Lung (tissue), 16 donors: ENCODE data around the gene OR2F2. TPM values are rescaled to one million over a fixed set of nuclear protein-coding genes. Genes with fewer than 3 reads are reported as not detected.

Experiments
- ATAC-seq: fragments of 200-7000 bp; cut with Tn5 transposase; one replicate; pipeline ENCODE4 v1.9.1; 2020; ENCODE audit warnings: moderate number of reproducible peaks; ENCODE audit not compliant: insufficient read depth, low FRiP score
- DNase-seq, 3 donors: peaks; one replicate each; pipeline ENCODE4 v3.0.0-alpha.2; 2013 to 2017
- H3K27ac ChIP-seq, 2 donors: one replicate each; pipeline ENCODE4 v1.5.1; 2013; ENCODE audit warnings: mild to moderate bottlenecking in 2 of 2, moderate library complexity in 2 of 2, control low read depth in 1 of 2, inconsistent platforms in 1 of 2, low read depth in 1 of 2, low read length in 1 of 2
- H3K27me3 ChIP-seq, 3 donors: one replicate each; pipeline ENCODE4 v1.5.1; 2013; ENCODE audit warnings: low read length in 2 of 3; ENCODE audit not compliant: control insufficient read depth in 3 of 3, insufficient read depth in 3 of 3
- H3K36me3 ChIP-seq, 4 donors: one replicate each; pipeline ENCODE4 v1.5.1; 2013; ENCODE audit warnings: low read length in 4 of 4, mild to moderate bottlenecking in 1 of 4, moderate library complexity in 1 of 4; ENCODE audit not compliant: control insufficient read depth in 4 of 4, insufficient read depth in 4 of 4
- H3K4me1 ChIP-seq, 5 donors: one replicate each; pipeline ENCODE4 v1.5.1; 2013; ENCODE audit warnings: low read length in 5 of 5, mild to moderate bottlenecking in 2 of 5, moderate library complexity in 1 of 5; ENCODE audit not compliant: control insufficient read depth in 5 of 5, insufficient read depth in 5 of 5
- H3K4me3 ChIP-seq: one replicate; pipeline ENCODE4 v1.5.1; 2013; ENCODE audit warnings: mild to moderate bottlenecking, control low read depth, moderate library complexity
- H3K9ac ChIP-seq, 2 donors: one replicate each; pipeline ENCODE4 v1.5.1; 2013; ENCODE audit warnings: low read length in 2 of 2, control low read depth in 1 of 2; ENCODE audit not compliant: insufficient read depth in 1 of 2
- H3K9me3 ChIP-seq, 4 donors: one replicate each; pipeline ENCODE4 v1.5.1; 2013; ENCODE audit warnings: low read length in 3 of 4, mild to moderate bottlenecking in 1 of 4, moderate library complexity in 1 of 4; ENCODE audit not compliant: control insufficient read depth in 4 of 4, insufficient read depth in 3 of 4
- WGBS, 2 donors: extraction: QIAGEN DNeasy Blood & Tissue Kit; methylation state at CpG; one replicate each; pipeline ENCODE4 v1.1.7; 2013; 5-methylcytosine and 5-hydroxymethylcytosine counted together
- long read RNA-seq, 5 donors: transcript quantifications; one replicate each; lab custom pipeline, GENCODE V29; 2026
- polyA plus RNA-seq, 2 donors: library from polyadenylated mRNA; stranded (reverse); fragments of 200-250 nt; gene quantifications; one replicate each; pipeline ENCODE4 v1.2.1, GENCODE V29; 2013
- total RNA-seq, 2 donors: library from RNA; depleted of rRNA in 1 of 2; stranded (reverse); fragments of >200 nt in 1 of 2; gene quantifications; one replicate each; pipeline ENCODE4 v1.2.1, GENCODE V29; 2014 to 2021
- TF ChIP-seq, protein P1 (sequence below): IDR thresholded peaks from 2 replicates; pipeline ENCODE4 v1.5.1; 2012; ENCODE audit warnings: mild to moderate bottlenecking; ENCODE audit errors: control extremely low read depth, extremely low read depth
- donor health status: control.
- donor health status: control.
- donor health status: Bipolar disorder and iron deficiency.
- donor health status: healthy.
- donor health status: DM: yes; HTN: yes; CAD: no.

OR2F2 gene, protein sequence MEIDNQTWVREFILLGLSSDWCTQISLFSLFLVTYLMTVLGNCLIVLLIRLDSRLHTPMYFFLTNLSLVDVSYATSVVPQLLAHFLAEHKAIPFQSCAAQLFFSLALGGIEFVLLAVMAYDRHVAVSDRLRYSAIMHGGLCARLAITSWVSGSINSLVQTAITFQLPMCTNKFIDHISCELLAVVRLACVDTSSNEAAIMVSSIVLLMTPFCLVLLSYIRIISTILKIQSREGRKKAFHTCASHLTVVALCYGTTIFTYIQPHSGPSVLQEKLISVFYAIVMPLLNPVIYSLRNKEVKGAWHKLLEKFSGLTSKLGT
- total RNA-seq: not detected
- polyA plus RNA-seq: not detected
- long read RNA-seq, donor 1: 0 reads
- long read RNA-seq, donor 2: 0 reads
- long read RNA-seq, donor 3: 0 reads
- long read RNA-seq, donor 4: 0 reads
- long read RNA-seq, donor 5: 0 reads

DNA sequence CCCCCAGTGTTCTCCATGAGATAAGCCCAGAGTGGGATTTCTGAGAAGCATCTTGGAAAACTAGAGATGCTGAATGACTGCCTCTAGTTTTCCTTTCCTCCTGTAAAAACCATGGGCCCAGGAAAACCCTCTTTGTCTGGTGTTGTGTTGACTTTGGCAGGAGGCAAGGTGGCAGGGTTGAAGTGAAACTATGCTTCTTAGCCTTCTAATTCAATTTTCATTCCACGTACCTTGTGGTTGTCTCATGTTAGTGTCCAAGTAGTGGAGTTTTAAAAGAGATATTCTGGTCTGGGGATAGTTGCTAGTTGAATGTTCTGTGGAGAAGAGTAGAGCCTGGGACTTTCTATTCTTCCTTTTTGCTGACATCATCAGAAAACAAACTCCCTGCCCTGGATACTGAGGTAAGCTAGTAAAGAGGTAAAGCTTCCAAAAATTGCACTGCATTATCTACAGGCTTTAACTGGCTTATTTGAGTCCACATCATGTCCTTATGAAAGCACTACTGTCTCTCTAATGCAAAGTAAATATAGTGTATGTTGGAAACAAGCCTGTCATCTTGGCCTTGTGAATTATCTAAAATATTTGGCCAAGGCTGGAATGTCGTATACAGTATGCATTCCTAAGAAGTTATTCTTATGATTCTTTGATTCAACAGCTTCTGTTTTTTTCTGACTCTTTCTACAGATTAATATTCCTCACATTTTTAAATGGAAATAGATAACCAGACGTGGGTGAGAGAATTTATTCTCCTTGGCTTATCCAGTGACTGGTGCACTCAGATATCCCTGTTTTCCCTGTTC is at the start of gene OR2F2:
TSS of gene OR2F2 (plus strand) at position 708 of the 800 bp plus-strand sequence. CDS start at position 708, 0 bp downstream.
- 69 to 83% methylated on average over 3 of the region's 3 CpGs for WGBS, 2 donors

GRCh38 chr7:143885951-143886350 is 49.1 kb upstream of the OR2F2 start:
- DNase-seq (no peak), ATAC-seq (no peak)
- Histone ChIP-seq H3K9me3 (peaks cover 0 to 3% (median 0%) of the 10 kb centered on the region in 4 donors), H3K4me1 (peaks cover 0 to 30% (median 8%) of the 10 kb centered on the region in 5 donors), H3K36me3 (peaks cover 0 to 4% (median 0%) of the 10 kb centered on the region in 4 donors), H3K4me3 (no peak overlapping the region), H3K27ac (no peak overlapping the region), H3K9ac (no peak overlapping the region), H3K27me3 (no peaks in the 10 kb centered on the region)
- TF ChIP-seq, protein P1, sequence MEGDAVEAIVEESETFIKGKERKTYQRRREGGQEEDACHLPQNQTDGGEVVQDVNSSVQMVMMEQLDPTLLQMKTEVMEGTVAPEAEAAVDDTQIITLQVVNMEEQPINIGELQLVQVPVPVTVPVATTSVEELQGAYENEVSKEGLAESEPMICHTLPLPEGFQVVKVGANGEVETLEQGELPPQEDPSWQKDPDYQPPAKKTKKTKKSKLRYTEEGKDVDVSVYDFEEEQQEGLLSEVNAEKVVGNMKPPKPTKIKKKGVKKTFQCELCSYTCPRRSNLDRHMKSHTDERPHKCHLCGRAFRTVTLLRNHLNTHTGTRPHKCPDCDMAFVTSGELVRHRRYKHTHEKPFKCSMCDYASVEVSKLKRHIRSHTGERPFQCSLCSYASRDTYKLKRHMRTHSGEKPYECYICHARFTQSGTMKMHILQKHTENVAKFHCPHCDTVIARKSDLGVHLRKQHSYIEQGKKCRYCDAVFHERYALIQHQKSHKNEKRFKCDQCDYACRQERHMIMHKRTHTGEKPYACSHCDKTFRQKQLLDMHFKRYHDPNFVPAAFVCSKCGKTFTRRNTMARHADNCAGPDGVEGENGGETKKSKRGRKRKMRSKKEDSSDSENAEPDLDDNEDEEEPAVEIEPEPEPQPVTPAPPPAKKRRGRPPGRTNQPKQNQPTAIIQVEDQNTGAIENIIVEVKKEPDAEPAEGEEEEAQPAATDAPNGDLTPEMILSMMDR: no peak
- WGBS, 2 donors: 81 to 89% methylated on average over 3 of the region's 3 CpGs

More for the DNA sequence above, at the start of gene OR2F2:
- no peak within 1 kb of the TSS for H3K9ac ChIP-seq
- peaks cover 0 to 5% (median 0%) of the 10 kb centered on the region in 5 donors for H3K4me1 ChIP-seq
- no peaks in the 10 kb centered on the region for H3K27me3 ChIP-seq
- DNase-seq (peak in 2 of 3 donors; percentile 62 to 69), ATAC-seq (no peak)
- TF ChIP-seq, protein P1: no peak
- no peak within 1 kb of the TSS for H3K27ac ChIP-seq
- H3K36me3 ChIP-seq: no peaks in the 10 kb centered on the region
- peaks cover 0 to 2% (median 0%) of the 10 kb centered on the region in 4 donors for H3K9me3 ChIP-seq
- H3K4me3 ChIP-seq: no peak within 1 kb of the TSS

DNA sequence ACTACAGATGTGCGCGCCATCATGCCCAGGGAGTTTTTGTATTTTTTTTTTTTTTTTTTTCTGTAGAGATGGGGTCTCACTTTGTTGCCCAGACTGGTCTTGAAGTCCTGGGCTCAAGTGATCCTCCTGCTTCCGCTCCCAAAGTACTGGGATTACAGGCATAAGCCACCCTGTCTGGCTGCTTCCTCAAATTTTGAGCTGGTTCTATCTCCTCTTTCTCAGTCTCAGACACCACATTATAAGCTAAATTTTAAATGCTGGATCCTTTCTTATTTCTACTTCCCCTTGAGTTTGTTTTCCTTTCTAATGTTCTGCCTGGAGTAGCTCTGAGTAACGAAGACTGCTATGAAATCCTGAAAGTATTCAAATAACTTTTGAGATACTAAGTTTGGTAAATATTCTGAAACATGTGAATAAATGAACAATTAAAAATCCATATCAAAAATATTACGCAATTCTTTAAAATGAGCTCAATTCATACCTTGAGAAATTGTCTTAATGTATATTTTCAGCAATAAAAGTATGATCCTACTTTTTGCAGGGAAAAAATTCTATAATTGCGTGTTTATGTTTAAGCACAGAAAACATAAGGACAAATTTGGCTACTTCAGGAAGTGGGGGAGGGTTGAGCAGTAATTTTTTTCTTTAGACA is 48.1 kb upstream of the OR2F2 start:
- Histone ChIP-seq H3K36me3 (peaks cover 0 to 4% (median 0%) of the 10 kb centered on the region in 4 donors), H3K4me1 (peaks cover 0 to 21% (median 5%) of the 10 kb centered on the region in 5 donors)
- no peak for ATAC-seq

More for the DNA sequence above, 48.1 kb upstream of the OR2F2 start:
- DNase-seq: no peak
- H3K9me3 ChIP-seq: peaks cover 0 to 3% (median 0%) of the 10 kb centered on the region in 4 donors
- H3K9ac ChIP-seq: no peak overlapping the region
- H3K4me3 ChIP-seq: no peak overlapping the region
- H3K27ac ChIP-seq: no peak overlapping the region
- no peaks in the 10 kb centered on the region for H3K27me3 ChIP-seq
- TF ChIP-seq, protein P1: no peak
- WGBS, 2 donors: 88 to 90% methylated on average over 6 of the region's 6 CpGs
